GM12878 (cell line): ENCODE measurements around the gene TCOF1. TPM values are rescaled to one million over a fixed set of nuclear protein-coding genes. Genes with fewer than 3 reads are reported as not detected.

Experiments used
- ATAC-seq: fragments of 200-7000 bp; cut with Tn5 transposase; 3 replicates; pipeline ENCODE4 v1.9.1; 2020; ENCODE audit warnings: mild to moderate bottlenecking, moderate library complexity
- BruUV-seq: library from RNA; stranded (reverse); fragments of 400-500 nt; replicated peaks from 2 replicates; lab custom pipeline; 2021; lab: Mats Ljungman, UMichigan
- CTCF ChIA-PET: fragments of 300-600 bp; sonication (Branson Sonifier 250); formaldehyde crosslinking; extraction: SDS; loops from one replicate; lab custom pipeline; 2021; ENCODE audit warnings: inconsistent platforms; lab: Yijun Ruan, JAX
- POLR2A ChIA-PET: fragments of 350-600 bp; formaldehyde crosslinking; extraction: SDS; loops from one replicate; lab custom pipeline; 2021; ENCODE audit warnings: inconsistent platforms; lab: Charles Lee
- RAD21 ChIA-PET: fragments of 300-600 bp; sonication (Branson Sonifier 250); formaldehyde crosslinking; loops from one replicate; lab custom pipeline; 2023; ENCODE audit warnings: antibody characterized with exemption; ENCODE audit not compliant: unreplicated experiment; lab: Charles Lee
- SMC1A ChIA-PET: fragments of 300-600 bp; sonication (Branson Sonifier 250); formaldehyde crosslinking; loops from one replicate; lab custom pipeline; 2023; ENCODE audit not compliant: unreplicated experiment, uncharacterized antibody; lab: Charles Lee
- DNase-seq: peaks from one replicate; pipeline ENCODE4 v3.0.0-alpha.2; 2011; ENCODE audit warnings: low read depth, low spot score
- FAIRE-seq: peaks from 3 replicates; lab custom pipeline; 2011; peaks lifted over from hg19 to GRCh38; lab: Jason Lieb, UNC
- H2AFZ ChIP-seq: 2 replicates; pipeline ENCODE4 v1.6.0; 2011; ENCODE audit warnings: low read depth, low read length, control low read depth; ENCODE audit not compliant: control insufficient read depth
- H3K27ac ChIP-seq: 2 replicates; pipeline ENCODE4 v1.5.1; 2011; ENCODE audit warnings: control low read depth; ENCODE audit not compliant: control insufficient read depth, insufficient read depth
- H3K27me3 ChIP-seq, 2 experiments: replicated peaks in 1 of 2; 2 replicates each; pipeline versions ENCODE4 v1.6.0 to v1.6.1; 2011; ENCODE audit warnings: low read length in 1 of 2; ENCODE audit not compliant: control insufficient read depth in 2 of 2, insufficient read depth in 2 of 2
- H3K36me3 ChIP-seq, 2 experiments: 2 replicates each; pipeline ENCODE4 v1.5.1; 2011; ENCODE audit warnings: low read length in 1 of 2; ENCODE audit not compliant: control insufficient read depth in 2 of 2, insufficient read depth in 2 of 2
- H3K4me1 ChIP-seq: 2 replicates; pipeline ENCODE4 v1.6.1; 2011; ENCODE audit warnings: mild to moderate bottlenecking, low read length, moderate library complexity, mixed read lengths; ENCODE audit not compliant: control insufficient read depth, insufficient read depth
- H3K4me2 ChIP-seq: 2 replicates; pipeline ENCODE4 v1.6.0; 2011; ENCODE audit warnings: control low read depth; ENCODE audit not compliant: control insufficient read depth, insufficient read depth
- H3K4me3 ChIP-seq: fragments of 200-600 bp; sonication (generic); 2 replicates; pipeline ENCODE4 v1.5.1; 2016
- H3K79me2 ChIP-seq: 2 replicates; pipeline ENCODE4 v1.6.0; 2011; ENCODE audit warnings: low read length; ENCODE audit not compliant: control insufficient read depth, insufficient read depth
- H3K9ac ChIP-seq: 2 replicates; pipeline ENCODE4 v1.8.0; 2011; ENCODE audit warnings: low read length, control low read depth, mixed read lengths; ENCODE audit not compliant: control insufficient read depth, insufficient read depth
- H3K9me3 ChIP-seq: replicated peaks from 3 replicates; pipeline ENCODE4 v1.5.1; 2011; ENCODE audit warnings: mild to moderate bottlenecking, low read length; ENCODE audit not compliant: control insufficient read depth, insufficient read depth
- H4K20me1 ChIP-seq: 2 replicates; pipeline ENCODE4 v1.6.0; 2011; ENCODE audit not compliant: control insufficient read depth, insufficient read depth
- ESRRA ChIP-seq: IDR thresholded peaks from 2 replicates; pipeline ENCODE4 v1.6.1; 2012; ENCODE audit warnings: mild to moderate bottlenecking, low read length, improper control_type of control experiment
- HCFC1 ChIP-seq: fragments of 150-350 bp; IDR thresholded peaks from 2 replicates; pipeline ENCODE4 v1.6.1; 2014; ENCODE audit warnings: low read length
- MYC ChIP-seq: IDR thresholded peaks from 2 replicates; pipeline ENCODE4 v1.6.1; 2011; ENCODE audit warnings: mild to moderate bottlenecking, low read length, moderate library complexity, inconsistent platforms; ENCODE audit not compliant: insufficient read depth, insufficient replicate concordance, insufficient read length, severe bottlenecking
- SMAD5 ChIP-seq: IDR thresholded peaks from 2 replicates; pipeline ENCODE4 v1.6.1; 2016; ENCODE audit warnings: antibody characterized with exemption, low read depth
- ZNF24 ChIP-seq: fragments of 450-650 bp; IDR thresholded peaks from 2 replicates; pipeline ENCODE4 v1.6.1; 2017; ENCODE audit warnings: antibody characterized with exemption, mild to moderate bottlenecking
- WGBS: methylation state at CpG from one replicate; pipeline ENCODE4 v1.1.6; 2016; ENCODE audit warnings: low lambda C conversion rate; ENCODE audit not compliant: insufficient replicate concordance, insufficient coverage; ENCODE audit errors: missing lambda C conversion rate; 5-methylcytosine and 5-hydroxymethylcytosine counted together
- in situ Hi-C: fragments of 300-500 bp; cut with MboI; formaldehyde crosslinking; loops from 9 replicates; pipeline ENCODE4 v1.14.3; 2018; ENCODE audit warnings: mixed read lengths
- intact Hi-C: fragments of 100-400 bp; cut with micrococcal nuclease; formaldehyde crosslinking; loops from one replicate; pipeline ENCODE4 v1.14.2; 2022; ENCODE audit not compliant: unreplicated experiment
- polyA plus RNA-seq, 11 experiments: library from polyadenylated mRNA; depleted of rRNA in 4 of 11; unstranded in 6 of 11; stranded (reverse) in 5 of 11; fragments of >200 nt; fragmentation: Nextera tagmentation in 4 of 11; fragmentation: Illumina TruSeq in 1 of 11; extraction: Ambion mirVana in 4 of 11; extraction: Trizol in 1 of 11; gene quantifications; 1 replicate in 1 of 11; 2 replicates in 10 of 11; pipeline versions ENCODE4 v1.2.1 to v1.2.3, GENCODE V29; 2011 to 2016; ENCODE audit warnings: inconsistent platforms in 2 of 11, missing spikeins in 2 of 11, low read depth in 1 of 11
- total RNA-seq, 4 experiments: library from RNA; depleted of rRNA in 3 of 4; stranded (reverse); fragments of >200 nt in 3 of 4; fragmentation: Illumina TruSeq in 1 of 4; extraction: Trizol in 1 of 4; gene quantifications; 2 replicates each; pipeline versions ENCODE4 v1.2.1 to v1.2.3, GENCODE V29; 2013 to 2021
- TF ChIP-seq, protein P1 (sequence below): fragments of 450-650 bp; IDR thresholded peaks from 2 replicates; pipeline ENCODE4 v1.6.1; 2017; ENCODE audit warnings: low read depth, mild to moderate bottlenecking, moderate library complexity

The TCOF1 gene
- total and polyA plus RNA-seq, 10 of the 15 experiments (the other 5 are each of a cell fraction or from before 2014, with no cell fraction given): 8.7 to 83.9 (median 38.9) TPM

DNA sequence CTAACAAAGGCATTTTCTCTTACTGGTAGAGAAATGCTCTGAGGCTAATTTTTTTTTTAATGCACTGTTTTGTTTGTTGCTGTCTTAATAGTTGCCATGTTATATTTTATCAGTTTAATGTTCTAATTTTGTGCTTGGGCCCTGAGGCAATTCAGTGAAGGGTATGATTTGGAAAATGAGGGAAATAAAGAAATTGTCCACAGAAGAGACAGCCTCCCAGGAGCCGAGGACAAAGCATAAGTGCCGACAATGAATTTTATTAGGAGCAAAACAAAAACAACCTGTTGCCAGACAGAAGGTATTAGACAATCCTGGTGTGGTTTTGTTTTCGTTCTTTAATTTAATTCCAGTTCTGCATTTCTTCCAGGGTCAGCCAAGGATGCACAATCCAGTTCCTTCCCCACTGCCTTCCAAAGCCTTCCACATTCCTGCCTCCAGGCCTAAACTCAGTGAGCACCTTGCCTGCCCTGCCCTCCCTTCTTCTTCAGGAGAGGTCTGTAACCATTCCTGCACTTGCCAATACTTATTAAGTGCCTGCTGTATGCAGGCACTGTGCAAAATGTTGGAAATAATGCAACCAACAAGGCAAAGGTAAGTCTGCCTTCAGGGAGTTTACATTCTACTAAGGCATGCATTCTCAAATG is 4.3 kb upstream of the TCOF1 start:
- no peak for DNase-seq

DNA sequence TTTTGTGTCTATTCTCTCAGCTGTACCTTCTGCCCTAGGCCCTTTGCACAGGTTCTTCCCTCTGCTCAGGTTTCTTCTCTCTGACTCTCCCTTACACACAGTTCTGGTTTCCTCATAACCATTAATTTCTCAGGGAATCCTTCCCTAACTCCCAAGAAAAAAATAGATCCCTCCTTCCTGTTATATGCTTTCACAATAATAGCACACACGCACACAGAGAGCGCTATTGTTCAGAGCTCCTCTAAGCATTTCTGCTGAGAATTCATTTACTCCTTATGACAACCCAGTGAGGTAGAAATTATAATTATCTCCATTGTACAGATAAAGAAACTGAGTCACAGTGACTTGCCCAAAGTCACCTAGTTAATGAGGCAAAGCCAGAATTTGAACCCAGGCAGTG is 1.7 kb upstream of the TCOF1 start:
- RAD21 ChIA-PET: interaction anchor here (1.7 kb wide), 1 partner anchor 28 kb away, joined by 4 read pairs; no protein-coding TSS in a partner anchor
- DNase-seq (no peak), ATAC-seq (no peak), FAIRE-seq (no peak)
- Histone ChIP-seq H3K9me3 (no peaks in the 10 kb centered on the region), H3K27ac (no peak overlapping the region), H3K79me2 (peaks cover 30% of the 10 kb centered on the region), H3K4me2 (no peak overlapping the region), H4K20me1 (no peaks in the 10 kb centered on the region), H3K27me3 (no peaks in the 10 kb centered on the region), H3K4me1 (peaks cover 17% of the 10 kb centered on the region), H3K4me3 (no peak overlapping the region), H3K36me3 (peaks cover 0 to 4% of the 10 kb centered on the region in 2 experiments; a peak in 2 of 4 replicates), H3K9ac (no peak overlapping the region), H2AFZ (no peak overlapping the region)
- WGBS: 100% methylated on average over 2 of the region's 2 CpGs
- no TSS peak for BruUV-seq
- TF ChIP-seq MYC (no peak), SMAD5 (no peak), ESRRA (no peak), HCFC1 (no peak)
- TF ChIP-seq, protein P1, sequence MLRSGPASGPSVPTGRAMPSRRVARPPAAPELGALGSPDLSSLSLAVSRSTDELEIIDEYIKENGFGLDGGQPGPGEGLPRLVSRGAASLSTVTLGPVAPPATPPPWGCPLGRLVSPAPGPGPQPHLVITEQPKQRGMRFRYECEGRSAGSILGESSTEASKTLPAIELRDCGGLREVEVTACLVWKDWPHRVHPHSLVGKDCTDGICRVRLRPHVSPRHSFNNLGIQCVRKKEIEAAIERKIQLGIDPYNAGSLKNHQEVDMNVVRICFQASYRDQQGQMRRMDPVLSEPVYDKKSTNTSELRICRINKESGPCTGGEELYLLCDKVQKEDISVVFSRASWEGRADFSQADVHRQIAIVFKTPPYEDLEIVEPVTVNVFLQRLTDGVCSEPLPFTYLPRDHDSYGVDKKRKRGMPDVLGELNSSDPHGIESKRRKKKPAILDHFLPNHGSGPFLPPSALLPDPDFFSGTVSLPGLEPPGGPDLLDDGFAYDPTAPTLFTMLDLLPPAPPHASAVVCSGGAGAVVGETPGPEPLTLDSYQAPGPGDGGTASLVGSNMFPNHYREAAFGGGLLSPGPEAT: no peak
- SMC1A ChIA-PET: no interaction called here
- intact Hi-C loops: loop anchor here (10.0 kb wide), 1 partner anchor 79 kb away; no protein-coding TSS in a partner anchor
- POLR2A ChIA-PET: no interaction called here
- in situ Hi-C loops: no loop called here
- CTCF ChIA-PET: interaction anchor here (0.8 to 1.0 kb wide), 2 partner anchors 43 to 78 kb away, joined by 3 read pairs; no protein-coding TSS in a partner anchor

More for the DNA sequence above, 4.3 kb upstream of the TCOF1 start:
- TF ChIP-seq ZNF24 (no peak), MYC (no peak)
- Histone ChIP-seq H3K4me3 (no peak overlapping the region), H3K79me2 (peaks cover 7% of the 10 kb centered on the region), H3K9me3 (no peaks in the 10 kb centered on the region), H2AFZ (no peak overlapping the region), H3K4me1 (peaks cover 8% of the 10 kb centered on the region), H3K9ac (no peak overlapping the region), H3K4me2 (no peak overlapping the region), H4K20me1 (no peaks in the 10 kb centered on the region), H3K27ac (no peak overlapping the region), H3K36me3 (no peaks in the 10 kb centered on the region), H3K27me3 (no peaks in the 10 kb centered on the region)
- intact Hi-C loops: loop anchor here (10.0 kb wide), 1 partner anchor 82 kb away; no protein-coding TSS in a partner anchor
- WGBS: 52% methylated on average over 3 of the region's 3 CpGs
- SMC1A ChIA-PET: no interaction called here
- CTCF ChIA-PET: interaction anchor here (3.1 kb wide), 1 partner anchor 9 kb away, joined by 20 read pairs; no protein-coding TSS in a partner anchor
- RAD21 ChIA-PET: no interaction called here
- no TSS peak for BruUV-seq
- POLR2A ChIA-PET: no interaction called here
- ATAC-seq: no peak
- no peak for FAIRE-seq
- in situ Hi-C loops: no loop called here
